ENCODE measurements around the gene NLRP1. TPM values are rescaled to one million over a fixed set of nuclear protein-coding genes. Genes with fewer than 3 reads are reported as not detected.
A peak's percentile ranks its signal among the peaks of the same experiment; 100 is the strongest.

The NLRP1 gene
- polyA plus RNA-seq, 1 donor from 2014 or later: 255 TPM

DNA sequence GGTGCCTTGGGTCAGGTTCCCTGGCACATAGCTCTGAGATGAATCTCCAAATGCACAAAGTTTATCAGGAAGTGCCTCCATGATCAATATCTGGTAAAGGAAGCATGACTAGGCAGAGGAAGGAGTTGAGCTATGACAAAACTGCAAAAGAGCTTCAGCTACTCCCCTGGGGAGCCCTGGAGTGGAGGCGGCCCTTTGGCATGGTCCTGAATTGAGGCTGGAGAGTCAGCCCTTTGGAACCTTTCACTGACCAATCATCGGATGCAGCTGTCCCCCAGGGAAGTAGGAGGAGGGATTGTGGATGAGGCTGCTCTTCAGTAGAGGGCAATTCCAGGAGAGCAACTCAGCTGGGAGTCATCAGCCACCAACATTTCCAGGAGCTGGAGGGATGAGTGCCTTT lies 46.1 kb upstream of the NLRP1 start:
- TF ChIP-seq SMC3 (conservative IDR thresholded peaks at IDR 0.05; ENCODE audit: poor library complexity) (no peak), EZH2 (IDR thresholded peaks at IDR 0.05; ENCODE audit: borderline replicate concordance, insufficient read depth, low read length, poor library complexity, severe bottlenecking) (no peak), MXI1 (conservative IDR thresholded peaks at IDR 0.05; ENCODE audit: poor library complexity, severe bottlenecking) (no peak), RAD21 (conservative IDR thresholded peaks at IDR 0.05) (no peak), TAF1 (IDR thresholded peaks at IDR 0.05; ENCODE audit: low read depth) (no peak), POLR2AphosphoS5 (IDR thresholded peaks at IDR 0.05) (no peak)
- TF ChIP-seq, protein P1, sequence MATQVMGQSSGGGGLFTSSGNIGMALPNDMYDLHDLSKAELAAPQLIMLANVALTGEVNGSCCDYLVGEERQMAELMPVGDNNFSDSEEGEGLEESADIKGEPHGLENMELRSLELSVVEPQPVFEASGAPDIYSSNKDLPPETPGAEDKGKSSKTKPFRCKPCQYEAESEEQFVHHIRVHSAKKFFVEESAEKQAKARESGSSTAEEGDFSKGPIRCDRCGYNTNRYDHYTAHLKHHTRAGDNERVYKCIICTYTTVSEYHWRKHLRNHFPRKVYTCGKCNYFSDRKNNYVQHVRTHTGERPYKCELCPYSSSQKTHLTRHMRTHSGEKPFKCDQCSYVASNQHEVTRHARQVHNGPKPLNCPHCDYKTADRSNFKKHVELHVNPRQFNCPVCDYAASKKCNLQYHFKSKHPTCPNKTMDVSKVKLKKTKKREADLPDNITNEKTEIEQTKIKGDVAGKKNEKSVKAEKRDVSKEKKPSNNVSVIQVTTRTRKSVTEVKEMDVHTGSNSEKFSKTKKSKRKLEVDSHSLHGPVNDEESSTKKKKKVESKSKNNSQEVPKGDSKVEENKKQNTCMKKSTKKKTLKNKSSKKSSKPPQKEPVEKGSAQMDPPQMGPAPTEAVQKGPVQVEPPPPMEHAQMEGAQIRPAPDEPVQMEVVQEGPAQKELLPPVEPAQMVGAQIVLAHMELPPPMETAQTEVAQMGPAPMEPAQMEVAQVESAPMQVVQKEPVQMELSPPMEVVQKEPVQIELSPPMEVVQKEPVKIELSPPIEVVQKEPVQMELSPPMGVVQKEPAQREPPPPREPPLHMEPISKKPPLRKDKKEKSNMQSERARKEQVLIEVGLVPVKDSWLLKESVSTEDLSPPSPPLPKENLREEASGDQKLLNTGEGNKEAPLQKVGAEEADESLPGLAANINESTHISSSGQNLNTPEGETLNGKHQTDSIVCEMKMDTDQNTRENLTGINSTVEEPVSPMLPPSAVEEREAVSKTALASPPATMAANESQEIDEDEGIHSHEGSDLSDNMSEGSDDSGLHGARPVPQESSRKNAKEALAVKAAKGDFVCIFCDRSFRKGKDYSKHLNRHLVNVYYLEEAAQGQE (IDR thresholded peaks at IDR 0.05; ENCODE audit: borderline replicate concordance): no peak
- Histone ChIP-seq H3K27ac (ENCODE audit: low read length) (no peak overlapping the region), H4K20me1 (ENCODE audit: insufficient read depth) (no peaks in the 10 kb centered on the region), H3K9me3 (ENCODE audit: low read length) (no peaks in the 10 kb centered on the region), H3K79me2 (replicated peaks; ENCODE audit: insufficient read depth, low read length) (no peaks in the 10 kb centered on the region), H3K27me3 (ENCODE audit: insufficient read depth, low read depth, low read length) (no peaks in the 10 kb centered on the region), H3K4me3 (ENCODE audit: low read length) (no peak overlapping the region), H3K36me3 (ENCODE audit: insufficient read depth, low read length) (no peaks in the 10 kb centered on the region), H3K9me2 (ENCODE audit: insufficient read depth, low read length) (no peaks in the 10 kb centered on the region), H3K9ac (ENCODE audit: low read length) (no peak overlapping the region), H3F3A (ENCODE audit: insufficient read depth, low read length, poor library complexity, severe bottlenecking) (no peaks in the 10 kb centered on the region), H2AFZ (ENCODE audit: low read depth, low read length) (no peak overlapping the region), H3K4me2 (ENCODE audit: low read length) (no peak overlapping the region)

GRCh38 chr17:5629128-5629527 lies 44.8 kb upstream of the NLRP1 start:
- H3K36me3 ChIP-seq (ENCODE audit: insufficient read depth, low read length): no peaks in the 10 kb centered on the region
- H3K9me3 ChIP-seq (ENCODE audit: low read length): no peaks in the 10 kb centered on the region
- H3K79me2 ChIP-seq (replicated peaks; ENCODE audit: insufficient read depth, low read length): no peaks in the 10 kb centered on the region
- no peak for TF ChIP-seq SMC3 (conservative IDR thresholded peaks at IDR 0.05; ENCODE audit: poor library complexity)
- TF ChIP-seq, protein P2, sequence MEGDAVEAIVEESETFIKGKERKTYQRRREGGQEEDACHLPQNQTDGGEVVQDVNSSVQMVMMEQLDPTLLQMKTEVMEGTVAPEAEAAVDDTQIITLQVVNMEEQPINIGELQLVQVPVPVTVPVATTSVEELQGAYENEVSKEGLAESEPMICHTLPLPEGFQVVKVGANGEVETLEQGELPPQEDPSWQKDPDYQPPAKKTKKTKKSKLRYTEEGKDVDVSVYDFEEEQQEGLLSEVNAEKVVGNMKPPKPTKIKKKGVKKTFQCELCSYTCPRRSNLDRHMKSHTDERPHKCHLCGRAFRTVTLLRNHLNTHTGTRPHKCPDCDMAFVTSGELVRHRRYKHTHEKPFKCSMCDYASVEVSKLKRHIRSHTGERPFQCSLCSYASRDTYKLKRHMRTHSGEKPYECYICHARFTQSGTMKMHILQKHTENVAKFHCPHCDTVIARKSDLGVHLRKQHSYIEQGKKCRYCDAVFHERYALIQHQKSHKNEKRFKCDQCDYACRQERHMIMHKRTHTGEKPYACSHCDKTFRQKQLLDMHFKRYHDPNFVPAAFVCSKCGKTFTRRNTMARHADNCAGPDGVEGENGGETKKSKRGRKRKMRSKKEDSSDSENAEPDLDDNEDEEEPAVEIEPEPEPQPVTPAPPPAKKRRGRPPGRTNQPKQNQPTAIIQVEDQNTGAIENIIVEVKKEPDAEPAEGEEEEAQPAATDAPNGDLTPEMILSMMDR (IDR thresholded peaks at IDR 0.05; ENCODE audit: poor library complexity, severe bottlenecking): no peak
- no peak for TF ChIP-seq MXI1 (conservative IDR thresholded peaks at IDR 0.05; ENCODE audit: poor library complexity, severe bottlenecking)
- no peak for TF ChIP-seq EZH2 (IDR thresholded peaks at IDR 0.05; ENCODE audit: borderline replicate concordance, insufficient read depth, low read length, poor library complexity, severe bottlenecking)
- no peak for TF ChIP-seq POLR2AphosphoS5 (IDR thresholded peaks at IDR 0.05)
- TF ChIP-seq TAF1 (IDR thresholded peaks at IDR 0.05; ENCODE audit: low read depth): no peak
- TF ChIP-seq RAD21 (conservative IDR thresholded peaks at IDR 0.05): no peak
- TF ChIP-seq EP300 (conservative IDR thresholded peaks at IDR 0.05; ENCODE audit: poor library complexity, severe bottlenecking): no peak
- TF ChIP-seq, protein P1 (IDR thresholded peaks at IDR 0.05; ENCODE audit: borderline replicate concordance): no peak
- H3K27ac ChIP-seq (ENCODE audit: low read length): peak overlapping the region; percentile 8
- H2AFZ ChIP-seq (ENCODE audit: low read depth, low read length): no peak overlapping the region
- H3K9ac ChIP-seq (ENCODE audit: low read length): no peak overlapping the region
- no peaks in the 10 kb centered on the region for H4K20me1 ChIP-seq (ENCODE audit: insufficient read depth)
- H3F3A ChIP-seq (ENCODE audit: insufficient read depth, low read length, poor library complexity, severe bottlenecking): no peaks in the 10 kb centered on the region
- no peak overlapping the region for H3K4me3 ChIP-seq (ENCODE audit: low read length)
- H3K4me2 ChIP-seq (ENCODE audit: low read length): no peak overlapping the region
- H3K27me3 ChIP-seq (ENCODE audit: insufficient read depth, low read depth, low read length): no peaks in the 10 kb centered on the region
- H3K9me2 ChIP-seq (ENCODE audit: insufficient read depth, low read length): no peaks in the 10 kb centered on the region
